IMR-90 (cell line): ENCODE results near the gene PANK4.

Source experiments
- CEBPB ChIP-seq: IDR thresholded peaks from 2 replicates; pipeline ENCODE4 v1.6.1; 2012; ENCODE audit warnings: low read depth, low read length, improper control_type of control experiment
- CHD1 ChIP-seq: IDR thresholded peaks from 2 replicates; pipeline ENCODE4 v1.6.1; 2012; ENCODE audit warnings: low read depth, low read length, improper control_type of control experiment
- CTCF ChIP-seq: conservative IDR thresholded peaks from 2 replicates; pipeline ENCODE4 v1.5.1; 2012; ENCODE audit warnings: mild to moderate bottlenecking, low read depth, low read length, improper control_type of control experiment
- ELK1 ChIP-seq: fragments of 150-350 bp; IDR thresholded peaks from 2 replicates; pipeline ENCODE4 v1.6.1; 2016; ENCODE audit warnings: low read depth, mild to moderate bottlenecking, low read length, moderate library complexity, borderline replicate concordance
- MAZ ChIP-seq: IDR thresholded peaks from 2 replicates; pipeline ENCODE4 v1.6.1; 2012; ENCODE audit warnings: low read depth, mild to moderate bottlenecking, low read length, improper control_type of control experiment, moderate library complexity, borderline replicate concordance
- NFE2L2 ChIP-seq: fragments of 150-350 bp; IDR thresholded peaks from 2 replicates; pipeline ENCODE4 v1.6.1; 2016; ENCODE audit warnings: low read depth, mild to moderate bottlenecking, low read length
- POLR2A ChIP-seq: IDR thresholded peaks from 2 replicates; pipeline ENCODE4 v1.6.1; 2012; ENCODE audit warnings: mild to moderate bottlenecking, low read depth, low read length
- RAD21 ChIP-seq: IDR thresholded peaks from 2 replicates; pipeline ENCODE4 v1.6.1; 2012; ENCODE audit warnings: low read length, improper control_type of control experiment
- RFX5 ChIP-seq: IDR thresholded peaks from 2 replicates; pipeline ENCODE4 v1.8.0; 2012; ENCODE audit warnings: low read depth, mild to moderate bottlenecking, low read length, moderate library complexity
- USF2 ChIP-seq: fragments of 150-350 bp; IDR thresholded peaks from 2 replicates; pipeline ENCODE4 v1.6.1; 2017; ENCODE audit warnings: mild to moderate bottlenecking, antibody characterized with exemption, low read length, low read depth

- TF ChIP-seq RAD21 (no peak), CTCF (no peak), POLR2A (no peak), CEBPB (no peak), ELK1 (no peak), USF2 (peak; percentile 22; the same call in 1 of the 2 replicates), MAZ (no peak), CHD1 (no peak), RFX5 (no peak), NFE2L2 (no peak)
These were observed 39.8 kb downstream of the PANK4 start for GRCh38 chr1:2486558-2486957.
